A549 (cell line): Measurements from ENCODE around the gene UTS2B. TPM values are rescaled to one million over a fixed set of nuclear protein-coding genes. Genes with fewer than 3 reads are reported as not detected.

Source experiments
- ATAC-seq, 2 experiments: fragments of 200-7000 bp in 1 of 2; fragments of >200 bp in 1 of 2; cut with Nextera tagmentation in 1 of 2; cut with Tn5 transposase in 1 of 2; 3 replicates each; pipeline versions ENCODE4 v1.8.0 to v1.9.1; 2018 to 2020; ENCODE audit warnings: mild to moderate bottlenecking in 1 of 2, moderate library complexity in 1 of 2
- CTCF ChIA-PET: fragments of 300-600 bp; sonication (Branson Sonifier 250); formaldehyde crosslinking; extraction: SDS; loops from one replicate; lab custom pipeline; 2021; ENCODE audit warnings: antibody characterized with exemption, inconsistent platforms; lab: Yijun Ruan, JAX
- POLR2A ChIA-PET: fragments of 350-600 bp; formaldehyde crosslinking; extraction: SDS; loops from one replicate; lab custom pipeline; 2021; ENCODE audit warnings: antibody characterized with exemption, inconsistent platforms; lab: Yijun Ruan, JAX
- DNase-seq, 2 experiments: peaks; one replicate each; pipeline versions ENCODE4 v3.0.0 to v3.0.0-alpha.2; 2011 to 2016; ENCODE audit warnings: low read depth in 1 of 2, low spot score in 1 of 2
- FAIRE-seq: peaks from 2 replicates; lab custom pipeline; 2011; peaks lifted over from hg19 to GRCh38; lab: Jason Lieb, UNC
- H3K27ac ChIP-seq, 2 experiments: fragments of >200 bp; sonication (Bioruptor Twin); formaldehyde crosslinking; 3 replicates each; pipeline ENCODE4 v1.5.1; 2016 to 2017
- H3K4me1 ChIP-seq: fragments of >200 bp; sonication (Bioruptor Twin); formaldehyde crosslinking; 3 replicates; pipeline ENCODE4 v1.6.1; 2016
- H3K4me2 ChIP-seq: fragments of >200 bp; sonication (Bioruptor Twin); formaldehyde crosslinking; 3 replicates; pipeline ENCODE4 v1.6.1; 2016
- H3K4me3 ChIP-seq: fragments of >200 bp; sonication (Bioruptor Twin); formaldehyde crosslinking; 3 replicates; pipeline ENCODE4 v1.5.1; 2016
- H3K9me3 ChIP-seq: fragments of >200 bp; sonication (Bioruptor Twin); formaldehyde crosslinking; 3 replicates; pipeline ENCODE4 v1.6.1; 2016
- CBX2 ChIP-seq: fragments of 200-600 bp; sonication (generic); IDR thresholded peaks from 2 replicates; pipeline ENCODE4 v1.6.1; 2016; ENCODE audit warnings: low read depth, mild to moderate bottlenecking, borderline replicate concordance
- ELK1 ChIP-seq: fragments of 150-350 bp; IDR thresholded peaks from 2 replicates; pipeline ENCODE4 v1.6.1; 2014; ENCODE audit warnings: low read depth, mild to moderate bottlenecking, low read length
- EP300 ChIP-seq, 2 experiments: fragments of >200 bp; sonication (Bioruptor Twin); formaldehyde crosslinking; IDR thresholded peaks; 2 replicates in 1 of 2; 3 replicates in 1 of 2; pipeline ENCODE4 v1.6.1; 2016 to 2017
- ESRRA ChIP-seq: fragments of 150-350 bp; IDR thresholded peaks from 2 replicates; pipeline ENCODE4 v1.6.1; 2014; ENCODE audit warnings: mild to moderate bottlenecking, low read length, borderline replicate concordance
- FOSB ChIP-seq: fragments of 250-450 bp; sonication (Bioruptor Pico); IDR thresholded peaks from 2 replicates; pipeline ENCODE4 v1.5.0; 2020; ENCODE audit warnings: mild to moderate bottlenecking, moderate library complexity
- GATA3 ChIP-seq: IDR thresholded peaks from 2 replicates; pipeline ENCODE4 v1.6.1; 2012; ENCODE audit warnings: borderline replicate concordance
- HEYL ChIP-seq: fragments of 250-450 bp; sonication (Bioruptor Pico); IDR thresholded peaks from 2 replicates; pipeline ENCODE4 v1.8.0; 2021; ENCODE audit warnings: mild to moderate bottlenecking, moderate library complexity
- HOXB13 ChIP-seq: fragments of 250-450 bp; sonication (Bioruptor Pico); IDR thresholded peaks from 2 replicates; pipeline ENCODE4 v1.5.0; 2020; ENCODE audit warnings: low read depth, mild to moderate bottlenecking, moderate library complexity
- HOXB5 ChIP-seq: fragments of 250-450 bp; sonication (Bioruptor Pico); IDR thresholded peaks from 2 replicates; pipeline ENCODE4 v1.5.0; 2020; ENCODE audit warnings: mild to moderate bottlenecking, moderate library complexity
- KDM5A ChIP-seq: fragments of 200-600 bp; sonication (generic); IDR thresholded peaks from 2 replicates; pipeline ENCODE4 v1.6.1; 2016; ENCODE audit warnings: antibody characterized with exemption, mild to moderate bottlenecking
- MYC ChIP-seq: IDR thresholded peaks from 2 replicates; pipeline ENCODE4 v1.6.1; 2012; ENCODE audit warnings: mild to moderate bottlenecking, inconsistent platforms, low read length, improper control_type of control experiment, borderline replicate concordance
- PHF8 ChIP-seq: fragments of 200-600 bp; sonication (generic); IDR thresholded peaks from 2 replicates; pipeline ENCODE4 v1.6.1; 2016; ENCODE audit warnings: low read depth, mild to moderate bottlenecking, antibody characterized with exemption, moderate library complexity, borderline replicate concordance
- POLR2A ChIP-seq: IDR thresholded peaks from 2 replicates; pipeline ENCODE4 v1.6.1; 2012; ENCODE audit warnings: mild to moderate bottlenecking, low read length
- POLR2AphosphoS2 ChIP-seq: conservative IDR thresholded peaks from 2 replicates; pipeline ENCODE4 v1.6.1; 2012; ENCODE audit warnings: low read length, improper control_type of control experiment, inconsistent platforms
- RAD21 ChIP-seq, 2 experiments: fragments of >200 bp in 1 of 2; sonication (Bioruptor Twin) in 1 of 2; formaldehyde crosslinking in 1 of 2; IDR thresholded peaks in 1 of 2; conservative IDR thresholded peaks in 1 of 2; 2 replicates in 1 of 2; 3 replicates in 1 of 2; pipeline ENCODE4 v1.6.1; 2012 to 2018; ENCODE audit warnings: inconsistent platforms in 1 of 2
- RCOR1 ChIP-seq: fragments of 150-350 bp; IDR thresholded peaks from 2 replicates; pipeline ENCODE4 v1.6.1; 2014; ENCODE audit warnings: antibody characterized with exemption, low read length, low read depth
- REST ChIP-seq: fragments of 200-600 bp; sonication (generic); IDR thresholded peaks from 2 replicates; pipeline ENCODE4 v1.6.1; 2016; ENCODE audit warnings: antibody characterized with exemption, mild to moderate bottlenecking, moderate library complexity
- RNF2 ChIP-seq: fragments of 200-600 bp; sonication (generic); IDR thresholded peaks from 2 replicates; pipeline ENCODE4 v1.6.1; 2016; ENCODE audit warnings: low read depth, mild to moderate bottlenecking, antibody characterized with exemption, moderate library complexity, borderline replicate concordance
- TP53 ChIP-seq: fragments of 250-450 bp; sonication (Bioruptor Pico); IDR thresholded peaks from 2 replicates; pipeline ENCODE4 v1.5.0; 2021; ENCODE audit warnings: mild to moderate bottlenecking, moderate library complexity
- USF2 ChIP-seq: fragments of 450-650 bp; IDR thresholded peaks from 2 replicates; pipeline ENCODE4 v1.6.1; 2014; ENCODE audit warnings: antibody characterized with exemption
- ZFP36 ChIP-seq: fragments of 450-650 bp; IDR thresholded peaks from 2 replicates; pipeline ENCODE4 v1.6.1; 2014; ENCODE audit warnings: borderline replicate concordance; ENCODE audit not compliant: partially characterized antibody
- WGBS: methylation state at CpG from one replicate; pipeline ENCODE4 v1.1.6; 2017; ENCODE audit errors: missing lambda C conversion rate; 5-methylcytosine and 5-hydroxymethylcytosine counted together
- polyA plus RNA-seq, 4 experiments: library from polyadenylated mRNA; depleted of rRNA in 3 of 4; stranded (reverse); fragments of >200 nt; fragmentation: RNase III in 1 of 4; extraction: RNeasy Plus Mini Kit Qiagen cat#74134 plus additional on column Dnase treatment in 1 of 4; gene quantifications; 2 replicates in 3 of 4; 3 replicates in 1 of 4; pipeline ENCODE4 v1.2.3, GENCODE V29; 2011 to 2017

UTS2B gene
- polyA plus RNA-seq, 2 of the 4 experiments (the other 2 are of a cell fraction) = 0.16 TPM; not detected in 1

- CTCF ChIA-PET = no interaction called here
- H3K4me1 ChIP-seq = peaks cover 20% of the 10 kb centered on the region
- POLR2A ChIA-PET = no interaction called here
- no peak for DNase-seq
- no peak overlapping the region for H3K4me3 ChIP-seq
- no peak overlapping the region for H3K4me2 ChIP-seq
- no peaks in the 10 kb centered on the region for H3K9me3 ChIP-seq
- no peak overlapping the region for H3K27ac ChIP-seq
- ATAC-seq = no peak; a peak in 1 of 6 replicates
- FAIRE-seq = no peak
- TF ChIP-seq ZFP36 (no peak), HOXB5 (CRISPR knock-in tag) (no peak), POLR2AphosphoS2 (no peak), RAD21 (conservative IDR thresholded peaks at IDR 0.05 in 1 of 2, IDR thresholded peaks at IDR 0.05 in 1 of 2) (no peak), USF2 (no peak), EP300 (IDR thresholded peaks at IDR 0.05) (no peak), REST (no peak), GATA3 (no peak), ESRRA (no peak), TP53 (no peak), HEYL (CRISPR knock-in tag) (no peak), HOXB13 (no peak)
- WGBS = 60% methylated on average over 4 of the region's 4 CpGs
Observed at GRCh38 chr3:191235331-191236314, 94.7 kb downstream of the UTS2B start.

- TF ChIP-seq RCOR1 (no peak), PHF8 (no peak), HOXB13 (no peak), RNF2 (no peak), ELK1 (no peak), FOSB (no peak), CBX2 (no peak), HOXB5 (CRISPR knock-in tag) (no peak), POLR2A (no peak), MYC (no peak), USF2 (no peak), POLR2AphosphoS2 (no peak), KDM5A (no peak)
- TF ChIP-seq, all 56 proteins: peak for 0
- DNase-seq (no peak), FAIRE-seq (no peak), ATAC-seq (no peak)
- Histone ChIP-seq H3K4me1 (peaks cover 20% of the 10 kb centered on the region), H3K9me3 (no peaks in the 10 kb centered on the region), H3K27ac (no peak overlapping the region), H3K4me2 (no peak overlapping the region), H3K4me3 (no peak overlapping the region)
- ChIA-PET POLR2A (no interaction called here), CTCF (no interaction called here)
- 92% methylated on average over 9 of the region's 9 CpGs for WGBS
Observed at GRCh38 chr3:191234216-191234615, 96.1 kb downstream of the UTS2B start.
